HepG2 (cell line): ENCODE measurements around the gene NSMF. TPM values are rescaled to one million over a fixed set of nuclear protein-coding genes. Genes with fewer than 3 reads are reported as not detected.
A peak's percentile ranks its signal among the peaks of the same experiment; 100 is the strongest.

Experiments
- CREM ChIP-seq, 2 experiments: sonication (generic) in 1 of 2; formaldehyde crosslinking in 1 of 2; IDR thresholded peaks; 2 replicates each; pipeline versions ENCODE4 v1.4.0 to v1.6.1; 2016 to 2020; ENCODE audit warnings: antibody characterized with exemption in 1 of 2, mild to moderate bottlenecking in 1 of 2, missing genetic modification reagents in 1 of 2
- GABPA ChIP-seq, 2 experiments: IDR thresholded peaks; 2 replicates each; pipeline ENCODE4 v1.6.1; 2011 to 2016; ENCODE audit warnings: low read depth in 2 of 2, low read length in 1 of 2, missing biosample characterization in 1 of 2, missing genetic modification characterization in 1 of 2
- HNF4G ChIP-seq, 2 experiments: sonication (generic) in 1 of 2; formaldehyde crosslinking in 1 of 2; IDR thresholded peaks; 2 replicates each; pipeline versions ENCODE4 v1.4.0 to v1.6.1; 2011 to 2020; ENCODE audit warnings: borderline replicate concordance in 2 of 2, low read depth in 2 of 2, mild to moderate bottlenecking in 2 of 2, low read length in 1 of 2, missing genetic modification reagents in 1 of 2, moderate library complexity in 1 of 2
- MZF1 ChIP-seq: sonication (generic); formaldehyde crosslinking; IDR thresholded peaks from 2 replicates; pipeline ENCODE4 v1.8.1; 2023; ENCODE audit warnings: mild to moderate bottlenecking, missing genetic modification reagents, borderline replicate concordance
- PRDM10 ChIP-seq: sonication (generic); formaldehyde crosslinking; IDR thresholded peaks from 2 replicates; pipeline ENCODE4 v1.4.0; 2020; ENCODE audit warnings: low read depth, missing genetic modification reagents
- RFX3 ChIP-seq: IDR thresholded peaks from 2 replicates; pipeline ENCODE4 v1.6.1; 2016; ENCODE audit warnings: missing biosample characterization, missing genetic modification reagents
- TEAD2 ChIP-seq: sonication (generic); formaldehyde crosslinking; IDR thresholded peaks from 2 replicates; pipeline ENCODE4 v1.9.0; 2021; ENCODE audit warnings: missing genetic modification reagents
- ZNF235 ChIP-seq: sonication (generic); formaldehyde crosslinking; IDR thresholded peaks from 2 replicates; pipeline ENCODE4 v1.8.1; 2023; ENCODE audit warnings: mild to moderate bottlenecking, missing genetic modification reagents, borderline replicate concordance
- ZNF280D ChIP-seq: sonication (generic); formaldehyde crosslinking; IDR thresholded peaks from 2 replicates; pipeline ENCODE4 v1.5.1; 2020; ENCODE audit warnings: mild to moderate bottlenecking, missing genetic modification reagents
- ZNF646 ChIP-seq: sonication (generic); formaldehyde crosslinking; IDR thresholded peaks from 2 replicates; pipeline ENCODE4 v1.9.0; 2021; ENCODE audit warnings: mild to moderate bottlenecking, missing genetic modification reagents
- ZNF737 ChIP-seq: sonication (generic); formaldehyde crosslinking; IDR thresholded peaks from 2 replicates; pipeline ENCODE4 v1.5.0; 2020; ENCODE audit warnings: missing genetic modification reagents, mild to moderate bottlenecking, borderline replicate concordance
- polyA plus RNA-seq, 8 experiments: library from polyadenylated mRNA; depleted of rRNA in 3 of 8; stranded (reverse) in 7 of 8; unstranded in 1 of 8; fragments of >200 nt; fragmentation: Illumina TruSeq in 4 of 8; extraction: Trizol in 4 of 8; gene quantifications; 2 replicates each; pipeline versions ENCODE4 v1.2.1 to v1.2.3, GENCODE V29; 2011 to 2016; ENCODE audit warnings: low read depth in 4 of 8, missing spikeins in 1 of 8, mixed read lengths in 1 of 8; ENCODE audit not compliant: insufficient read depth in 1 of 8
- total RNA-seq, 5 experiments: library from RNA; depleted of rRNA; stranded (reverse); fragments of >200 nt; fragmentation: Illumina TruSeq; extraction: Trizol; gene quantifications; 2 replicates each; pipeline ENCODE4 v1.2.3, GENCODE V29; 2016; ENCODE audit warnings: low read depth in 1 of 5

Gene NSMF
- total and polyA plus RNA-seq, 2 of the 13 experiments (the other 11 are each of a cell fraction or from before 2014, with no cell fraction given) = 44.3 to 183 TPM

GRCh38 chr9:137422604-137423513 is 36.3 kb downstream of the NSMF start, which contains the start of the genes EXD3 and NOXA1 (continued):
- TF ChIP-seq ZNF280D (no peak), HNF4G (IDR thresholded peaks at IDR 0.05; ENCODE audit: borderline replicate concordance, low read depth, low read length) (0 out of 2 replicates have a peak, but pooled peaks have one; percentile 51), HNF4G (CRISPR knock-in tag; IDR thresholded peaks at IDR 0.05; ENCODE audit: borderline replicate concordance, low read depth) (peak; percentile 57; the same call in 1 of the 2 replicates), GABPA (IDR thresholded peaks at IDR 0.05; ENCODE audit: low read depth, low read length) (no peak), GABPA (CRISPR knock-in tag; IDR thresholded peaks at IDR 0.05; ENCODE audit: low read depth) (peak; percentile 90), CREM (IDR thresholded peaks at IDR 0.05) (no peak), CREM (CRISPR knock-in tag; IDR thresholded peaks at IDR 0.05) (0 out of 2 replicates have a peak, but pooled peaks have one; percentile 16), RFX3 (CRISPR knock-in tag) (no peak), ZNF646 (CRISPR knock-in tag) (no peak), ZNF235 (CRISPR knock-in tag) (peak; percentile 58; the same call in 1 of the 2 replicates), TEAD2 (no peak), PRDM10 (CRISPR knock-in tag) (0 out of 2 replicates have a peak, but pooled peaks have one; percentile 42), MZF1 (CRISPR knock-in tag) (no peak), ZNF737 (CRISPR knock-in tag) (no peak)
